ENCODE measurements around the gene EGLN2. TPM values are rescaled to one million over a fixed set of nuclear protein-coding genes. Genes with fewer than 3 reads are reported as not detected.
A peak's percentile ranks its signal among the peaks of the same experiment; 100 is the strongest.
"Not testable (repeated sequence)": the region's sequence is repeated elsewhere in the genome, so short reads cannot be mapped to it uniquely, and the experiment has no call there.

Gene EGLN2
- total RNA-seq, 1 experiment from 2014 or later, result 39.7 TPM

GRCh38 chr19:40776932-40777644 lies 21.9 kb upstream of the EGLN2 start:
- peak; percentile 94 for DNase-seq (ENCODE audit: low read depth)

- no peak for DNase-seq (ENCODE audit: low read depth)
These were observed 21.4 kb upstream of the EGLN2 start for GRCh38 chr19:40777645-40777936.

GRCh38 chr19:40777937-40778705 lies 20.9 kb upstream of the EGLN2 start, which contains the start of gene RAB4B:
TSS of gene RAB4B (plus strand) at chr19:40778247. CDS start at chr19:40778376, 129 bp downstream.
- DNase-seq (ENCODE audit: low read depth), result peak; percentile 100

- DNase-seq (ENCODE audit: low read depth), result peak; percentile 50
These were observed 20.2 kb upstream of the EGLN2 start for GRCh38 chr19:40778706-40779284.

GRCh38 chr19:40780582-40780981 lies 18.4 kb upstream of the EGLN2 start:
- DNase-seq (ENCODE audit: low read depth), result no peak

GRCh38 chr19:40781140-40781539 lies 17.9 kb upstream of the EGLN2 start:
- no peak for DNase-seq (ENCODE audit: low read depth)

- no peak for DNase-seq (ENCODE audit: low read depth)
These were observed 15.3 kb upstream of the EGLN2 start for GRCh38 chr19:40783711-40784110.

GRCh38 chr19:40784146-40784545 lies 14.8 kb upstream of the EGLN2 start:
- DNase-seq (ENCODE audit: low read depth), result not testable (repeated sequence)

GRCh38 chr19:40785526-40785925 lies 13.5 kb upstream of the EGLN2 start:
- DNase-seq (ENCODE audit: low read depth), result no peak

GRCh38 chr19:40786060-40787037 lies 12.6 kb upstream of the EGLN2 start:
- DNase-seq (ENCODE audit: low read depth), result no peak

GRCh38 chr19:40791349-40791748 lies 7.6 kb upstream of the EGLN2 start:
- no peak for DNase-seq (ENCODE audit: low read depth)

- DNase-seq (ENCODE audit: low read depth), result no peak
These were observed 7.0 kb upstream of the EGLN2 start for GRCh38 chr19:40791996-40792395.

- no peak for DNase-seq (ENCODE audit: low read depth)
These were observed 1.6 kb upstream of the EGLN2 start for GRCh38 chr19:40797166-40797962.

GRCh38 chr19:40797963-40798682 lies 868 bp upstream of the EGLN2 start:
- DNase-seq (ENCODE audit: low read depth), result peak; percentile 79

- peak; percentile 29 for DNase-seq (ENCODE audit: low read depth)
These were observed 757 bp downstream of the EGLN2 start for GRCh38 chr19:40799558-40800338.

- no peak for DNase-seq (ENCODE audit: low read depth)
These were observed 1.5 kb downstream of the EGLN2 start for GRCh38 chr19:40800339-40800996.

GRCh38 chr19:40800997-40801377 lies 2.0 kb downstream of the EGLN2 start:
- no peak for DNase-seq (ENCODE audit: low read depth)

- DNase-seq (ENCODE audit: low read depth), result no peak
These were observed 2.7 kb downstream of the EGLN2 start for GRCh38 chr19:40801426-40802299.
